HepG2 (cell line): Measurements from ENCODE around the gene TMPO. TPM values are rescaled to one million over a fixed set of nuclear protein-coding genes. Genes with fewer than 3 reads are reported as not detected.

Source experiments
- ATAC-seq: fragments of 200-7000 bp; cut with Tn5 transposase; 3 replicates; pipeline ENCODE4 v1.9.1; 2020; ENCODE audit warnings: mild to moderate bottlenecking, moderate library complexity
- BruUV-seq: library from RNA; stranded (reverse); fragments of 400-500 nt; replicated peaks from 2 replicates; lab custom pipeline; 2021; lab: Mats Ljungman, UMichigan
- CTCF ChIA-PET: fragments of 300-600 bp; formaldehyde crosslinking; extraction: SDS; loops from one replicate; lab custom pipeline; 2021; ENCODE audit warnings: low total read pairs, inconsistent platforms, low intra/inter-chr PET ratio; lab: Yijun Ruan, JAX
- POLR2A ChIA-PET: fragments of 350-600 bp; sonication (Branson Sonifier 250); formaldehyde crosslinking; loops from one replicate; lab custom pipeline; 2020; ENCODE audit warnings: antibody characterized with exemption, inconsistent platforms; lab: Yijun Ruan, JAX
- DNase-seq: peaks from one replicate; pipeline ENCODE4 v3.0.0-alpha.2; 2015; ENCODE audit warnings: low spot score
- FAIRE-seq: peaks from 3 replicates; lab custom pipeline; 2011; peaks lifted over from hg19 to GRCh38; lab: Jason Lieb, UNC
- H2AFZ ChIP-seq: one replicate; pipeline ENCODE4 v1.6.1; 2011; ENCODE audit warnings: low read length, inconsistent platforms
- H3K27ac ChIP-seq: fragments of 300-600 bp; 3 replicates; pipeline ENCODE4 v1.8.0; 2011; ENCODE audit warnings: mixed run types, mild to moderate bottlenecking, mixed read lengths, low read length, inconsistent platforms; ENCODE audit not compliant: insufficient read depth; ENCODE audit errors: extremely low read length
- H3K27me3 ChIP-seq, 2 experiments: fragments of 200-600 bp in 1 of 2; 2 replicates in 1 of 2; 3 replicates in 1 of 2; pipeline versions ENCODE4 v1.6.0 to v1.8.0; 2011; ENCODE audit warnings: low read length in 2 of 2, mild to moderate bottlenecking in 2 of 2, moderate library complexity in 2 of 2, inconsistent platforms in 1 of 2; ENCODE audit not compliant: insufficient read depth in 2 of 2, control insufficient read depth in 1 of 2
- H3K36me3 ChIP-seq, 2 experiments: fragments of 200-600 bp in 1 of 2; replicated peaks in 1 of 2; 2 replicates in 1 of 2; 3 replicates in 1 of 2; pipeline versions ENCODE4 v1.5.1 to v1.8.0; 2011; ENCODE audit warnings: low read length in 2 of 2, inconsistent platforms in 1 of 2; ENCODE audit not compliant: insufficient read depth in 2 of 2, control insufficient read depth in 1 of 2
- H3K4me1 ChIP-seq: 2 replicates; pipeline ENCODE4 v1.5.1; 2012; ENCODE audit warnings: low read length, inconsistent platforms; ENCODE audit not compliant: insufficient read depth
- H3K4me2 ChIP-seq: 2 replicates; pipeline ENCODE4 v1.6.0; 2011; ENCODE audit warnings: low read depth, low read length, inconsistent platforms
- H3K4me3 ChIP-seq, 3 experiments: fragments of 200-600 bp in 1 of 3; sonication (generic), shearing (Covaris generic) in 1 of 3; replicated peaks in 1 of 3; 2 replicates each; pipeline ENCODE4 v1.5.1; 2011 to 2016; ENCODE audit warnings: low read length in 3 of 3, inconsistent platforms in 2 of 3, low read depth in 2 of 3, mild to moderate bottlenecking in 2 of 3, control low read depth in 1 of 3, mixed read lengths in 1 of 3; ENCODE audit not compliant: insufficient read depth in 1 of 3
- H3K79me2 ChIP-seq: one replicate; pipeline ENCODE4 v1.6.1; 2011; ENCODE audit warnings: low read length, inconsistent platforms; ENCODE audit not compliant: insufficient read depth
- H3K9ac ChIP-seq: 2 replicates; pipeline ENCODE4 v1.6.0; 2011; ENCODE audit warnings: mild to moderate bottlenecking, low read depth, low read length, inconsistent platforms; ENCODE audit not compliant: insufficient read depth
- H3K9me3 ChIP-seq: 2 replicates; pipeline ENCODE4 v1.5.1; 2012; ENCODE audit warnings: mild to moderate bottlenecking, low read length
- H4K20me1 ChIP-seq: 2 replicates; pipeline ENCODE4 v1.6.0; 2011; ENCODE audit warnings: inconsistent platforms, mild to moderate bottlenecking, low read length, moderate library complexity; ENCODE audit not compliant: insufficient read depth
- EZH2 ChIP-seq: conservative IDR thresholded peaks from 2 replicates; pipeline ENCODE4 v1.6.1; 2012; ENCODE audit warnings: mild to moderate bottlenecking, low read depth, low read length, moderate library complexity
- HNRNPL ChIP-seq: fragments of 200-400 bp; formaldehyde crosslinking; IDR thresholded peaks from 2 replicates; pipeline ENCODE4 v1.6.1; 2017; ENCODE audit warnings: mild to moderate bottlenecking, low read depth, low read length
- MIER2 ChIP-seq: IDR thresholded peaks from 2 replicates; pipeline ENCODE4 v1.6.1; 2016; ENCODE audit warnings: missing biosample characterization, missing genetic modification reagents
- PHB2 ChIP-seq: fragments of 450-650 bp; IDR thresholded peaks from 2 replicates; pipeline ENCODE4 v1.6.1; 2018; ENCODE audit not compliant: partially characterized antibody
- ZFP1 ChIP-seq: IDR thresholded peaks from 2 replicates; pipeline ENCODE4 v1.6.1; 2016
- ZNF3 ChIP-seq: IDR thresholded peaks from 2 replicates; pipeline ENCODE4 v1.7.0; 2017; ENCODE audit warnings: inconsistent platforms
- ZNF431 ChIP-seq: sonication (generic); formaldehyde crosslinking; IDR thresholded peaks from 2 replicates; pipeline ENCODE4 v1.9.0; 2022; ENCODE audit warnings: missing genetic modification reagents, low read depth, mild to moderate bottlenecking, borderline replicate concordance
- ZNF720 ChIP-seq: sonication (generic); formaldehyde crosslinking; IDR thresholded peaks from 2 replicates; pipeline ENCODE4 v1.4.0; 2020; ENCODE audit warnings: missing genetic modification reagents
- ZZZ3 ChIP-seq: sonication (generic); formaldehyde crosslinking; IDR thresholded peaks from 2 replicates; pipeline ENCODE4 v1.4.0; 2020; ENCODE audit warnings: missing genetic modification reagents, mild to moderate bottlenecking, borderline replicate concordance
- WGBS: methylation state at CpG from one replicate; pipeline ENCODE4 v1.1.6; 2017; ENCODE audit warnings: low lambda C conversion rate; 5-methylcytosine and 5-hydroxymethylcytosine counted together
- in situ Hi-C: cut with HindIII; loops from 2 replicates; pipeline ENCODE4 v1.10.0; 2017; ENCODE audit warnings: low pct_unique_long_range_greater_than_20kb; ENCODE audit not compliant: extremely low pct_ligation_motif_present
- intact Hi-C: fragments of 100-400 bp; cut with micrococcal nuclease; formaldehyde crosslinking; loops from one replicate; pipeline ENCODE4 v1.10.0; 2022; ENCODE audit not compliant: unreplicated experiment
- polyA plus RNA-seq, 8 experiments: library from polyadenylated mRNA; depleted of rRNA in 3 of 8; stranded (reverse) in 7 of 8; unstranded in 1 of 8; fragments of >200 nt; fragmentation: Illumina TruSeq in 4 of 8; extraction: Trizol in 4 of 8; gene quantifications; 2 replicates each; pipeline versions ENCODE4 v1.2.1 to v1.2.3, GENCODE V29; 2011 to 2016; ENCODE audit warnings: low read depth in 4 of 8, missing spikeins in 1 of 8, mixed read lengths in 1 of 8; ENCODE audit not compliant: insufficient read depth in 1 of 8
- total RNA-seq, 5 experiments: library from RNA; depleted of rRNA; stranded (reverse); fragments of >200 nt; fragmentation: Illumina TruSeq; extraction: Trizol; gene quantifications; 2 replicates each; pipeline ENCODE4 v1.2.3, GENCODE V29; 2016; ENCODE audit warnings: low read depth in 1 of 5
- TF ChIP-seq, protein P1 (sequence below): sonication (generic); formaldehyde crosslinking; IDR thresholded peaks from 2 replicates; pipeline ENCODE4 v1.4.0; 2020; ENCODE audit warnings: missing genetic modification reagents, borderline replicate concordance

Gene TMPO
- total and polyA plus RNA-seq, 2 of the 13 experiments (the other 11 are each of a cell fraction or from before 2014, with no cell fraction given) = 24.2 to 167 TPM

DNA sequence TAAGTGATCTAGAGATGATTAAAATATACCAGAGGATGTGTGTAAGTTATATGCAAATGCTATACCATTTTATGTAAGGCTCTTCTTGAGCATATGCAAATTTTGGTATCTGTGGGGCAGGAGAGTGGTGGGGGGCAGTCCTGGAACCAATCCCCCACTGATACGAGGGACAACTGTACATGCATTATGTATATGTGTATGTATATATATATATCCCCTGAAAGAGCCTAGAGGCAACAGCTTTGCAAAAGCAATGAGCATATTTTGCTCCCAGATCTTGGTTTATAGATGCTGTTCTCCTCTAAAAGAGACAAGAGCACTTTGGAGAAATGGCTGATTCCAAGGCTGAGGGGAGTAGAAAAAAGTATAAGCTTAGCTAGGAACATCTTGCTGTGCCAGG, 65.7 kb downstream of the TMPO start:
- ATAC-seq = no peak
- Histone ChIP-seq H3K4me3 (no peak overlapping the region), H3K4me1 (peaks cover 19% of the 10 kb centered on the region), H3K9me3 (no peaks in the 10 kb centered on the region), H3K27ac (no peak overlapping the region), H2AFZ (no peak overlapping the region), H3K36me3 (no peaks in the 10 kb centered on the region), H3K79me2 (no peaks in the 10 kb centered on the region), H4K20me1 (no peaks in the 10 kb centered on the region), H3K4me2 (no peak overlapping the region), H3K27me3 (no peaks in the 10 kb centered on the region), H3K9ac (no peak overlapping the region)
- DNase-seq = no peak
- WGBS = 0% methylated on average over 1 of the region's 1 CpG
- TF ChIP-seq HNRNPL (no peak), EZH2 (no peak), ZZZ3 (no peak), ZNF431 (CRISPR knock-in tag) (no peak)
- intact Hi-C loops (no loop called here), in situ Hi-C loops (no loop called here)
- BruUV-seq = no TSS peak
- POLR2A ChIA-PET = interaction anchor here (1.0 kb wide), 1 partner anchor 12 kb away, joined by 4 read pairs; the partner anchor contains the start of gene SLC25A3
- CTCF ChIA-PET = no interaction called here
- no peak for FAIRE-seq

DNA sequence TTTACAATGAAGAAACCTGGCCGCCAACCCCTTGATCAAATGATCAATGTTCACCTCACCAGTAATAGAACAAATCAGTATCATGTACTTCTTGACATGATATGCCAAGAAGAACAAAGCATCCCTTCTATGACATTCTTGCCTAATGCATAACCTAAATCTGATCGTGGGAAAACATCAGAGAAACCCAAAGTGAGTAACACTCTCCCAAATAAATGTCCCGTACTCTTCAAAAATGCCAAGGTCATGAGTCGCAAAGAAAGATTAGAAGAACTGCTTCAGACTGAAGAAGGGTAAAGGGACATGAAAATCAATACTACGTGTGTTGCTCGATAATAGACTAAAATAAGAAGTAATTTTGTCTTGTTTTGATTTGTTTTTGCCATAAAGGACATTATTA, 66.7 kb downstream of the TMPO start:
- TF ChIP-seq MIER2 (CRISPR knock-in tag) = no peak
- no peak for TF ChIP-seq ZNF3 (CRISPR knock-in tag)
- no peak for TF ChIP-seq PHB2
- TF ChIP-seq ZNF720 = no peak
- TF ChIP-seq ZFP1 = no peak
- TF ChIP-seq, protein P1, sequence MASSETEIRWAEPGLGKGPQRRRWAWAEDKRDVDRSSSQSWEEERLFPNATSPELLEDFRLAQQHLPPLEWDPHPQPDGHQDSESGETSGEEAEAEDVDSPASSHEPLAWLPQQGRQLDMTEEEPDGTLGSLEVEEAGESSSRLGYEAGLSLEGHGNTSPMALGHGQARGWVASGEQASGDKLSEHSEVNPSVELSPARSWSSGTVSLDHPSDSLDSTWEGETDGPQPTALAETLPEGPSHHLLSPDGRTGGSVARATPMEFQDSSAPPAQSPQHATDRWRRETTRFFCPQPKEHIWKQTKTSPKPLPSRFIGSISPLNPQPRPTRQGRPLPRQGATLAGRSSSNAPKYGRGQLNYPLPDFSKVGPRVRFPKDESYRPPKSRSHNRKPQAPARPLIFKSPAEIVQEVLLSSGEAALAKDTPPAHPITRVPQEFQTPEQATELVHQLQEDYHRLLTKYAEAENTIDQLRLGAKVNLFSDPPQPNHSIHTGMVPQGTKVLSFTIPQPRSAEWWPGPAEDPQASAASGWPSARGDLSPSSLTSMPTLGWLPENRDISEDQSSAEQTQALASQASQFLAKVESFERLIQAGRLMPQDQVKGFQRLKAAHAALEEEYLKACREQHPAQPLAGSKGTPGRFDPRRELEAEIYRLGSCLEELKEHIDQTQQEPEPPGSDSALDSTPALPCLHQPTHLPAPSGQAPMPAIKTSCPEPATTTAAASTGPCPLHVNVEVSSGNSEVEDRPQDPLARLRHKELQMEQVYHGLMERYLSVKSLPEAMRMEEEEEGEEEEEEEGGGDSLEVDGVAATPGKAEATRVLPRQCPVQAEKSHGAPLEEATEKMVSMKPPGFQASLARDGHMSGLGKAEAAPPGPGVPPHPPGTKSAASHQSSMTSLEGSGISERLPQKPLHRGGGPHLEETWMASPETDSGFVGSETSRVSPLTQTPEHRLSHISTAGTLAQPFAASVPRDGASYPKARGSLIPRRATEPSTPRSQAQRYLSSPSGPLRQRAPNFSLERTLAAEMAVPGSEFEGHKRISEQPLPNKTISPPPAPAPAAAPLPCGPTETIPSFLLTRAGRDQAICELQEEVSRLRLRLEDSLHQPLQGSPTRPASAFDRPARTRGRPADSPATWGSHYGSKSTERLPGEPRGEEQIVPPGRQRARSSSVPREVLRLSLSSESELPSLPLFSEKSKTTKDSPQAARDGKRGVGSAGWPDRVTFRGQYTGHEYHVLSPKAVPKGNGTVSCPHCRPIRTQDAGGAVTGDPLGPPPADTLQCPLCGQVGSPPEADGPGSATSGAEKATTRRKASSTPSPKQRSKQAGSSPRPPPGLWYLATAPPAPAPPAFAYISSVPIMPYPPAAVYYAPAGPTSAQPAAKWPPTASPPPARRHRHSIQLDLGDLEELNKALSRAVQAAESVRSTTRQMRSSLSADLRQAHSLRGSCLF (CRISPR knock-in tag) = no peak
- BruUV-seq = no TSS peak
- Histone ChIP-seq H3K4me1 (peaks cover 25% of the 10 kb centered on the region), H3K9ac (no peak overlapping the region), H4K20me1 (no peaks in the 10 kb centered on the region), H3K79me2 (no peaks in the 10 kb centered on the region), H3K27ac (no peak overlapping the region), H3K27me3 (no peaks in the 10 kb centered on the region), H3K4me2 (no peak overlapping the region), H3K36me3 (no peaks in the 10 kb centered on the region), H3K9me3 (no peaks in the 10 kb centered on the region), H3K4me3 (no peak overlapping the region), H2AFZ (no peak overlapping the region)
- ChIA-PET POLR2A (interaction anchor here (1.0 kb wide), 1 partner anchor 11 kb away, joined by 4 read pairs; the partner anchor contains the start of gene SLC25A3), CTCF (no interaction called here)
- ATAC-seq = no peak
- intact Hi-C loops = no loop called here
- DNase-seq = no peak
- no peak for FAIRE-seq
- 25% methylated on average over 6 of the region's 6 CpGs for WGBS
- in situ Hi-C loops = no loop called here
